GM19025 (cell line): ENCODE results near the gene SMAD5.

Experiments used
- ATAC-seq: cut with Tn5 transposase; IDR thresholded peaks from one replicate; pipeline ENCODE4 v1.9.1; 2021; ENCODE audit warnings: mild to moderate bottlenecking, low read depth, moderate library complexity; ENCODE audit not compliant: unreplicated experiment

The SMAD5 gene

DNA sequence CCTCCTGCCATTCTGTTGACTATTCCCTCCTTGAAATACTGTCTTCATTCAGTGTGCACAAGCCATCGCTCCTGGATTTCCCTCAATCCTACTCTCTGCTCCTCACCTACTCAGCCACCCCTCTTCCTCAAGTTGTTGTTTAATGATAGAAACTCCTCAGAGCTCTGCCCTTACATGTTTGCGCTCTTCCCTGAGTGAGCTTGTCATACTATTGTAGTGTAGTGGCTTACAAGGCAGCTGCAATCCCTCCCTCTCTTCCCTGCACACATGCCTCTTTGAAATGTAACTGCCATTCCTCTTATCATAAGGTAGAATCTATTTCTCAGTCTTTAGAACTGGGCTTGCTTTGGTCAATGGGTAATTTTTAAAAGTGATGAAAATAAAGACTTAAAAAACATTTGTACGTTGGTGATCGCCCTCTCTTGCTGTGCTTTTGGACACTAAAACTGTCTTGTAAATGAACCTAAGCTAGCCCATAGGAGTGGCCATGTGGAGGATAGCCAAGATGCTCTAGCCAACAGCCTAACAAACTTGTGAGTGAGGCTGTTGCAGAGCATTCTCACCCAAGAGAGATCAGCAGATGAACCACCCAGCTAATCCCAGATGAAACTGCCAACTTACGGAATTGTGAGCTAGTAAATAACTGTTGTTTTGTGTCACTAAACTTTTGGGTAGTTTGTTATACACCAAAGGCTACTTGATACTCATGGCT is 18.1 kb upstream of the SMAD5 start:
- no peak for ATAC-seq

DNA sequence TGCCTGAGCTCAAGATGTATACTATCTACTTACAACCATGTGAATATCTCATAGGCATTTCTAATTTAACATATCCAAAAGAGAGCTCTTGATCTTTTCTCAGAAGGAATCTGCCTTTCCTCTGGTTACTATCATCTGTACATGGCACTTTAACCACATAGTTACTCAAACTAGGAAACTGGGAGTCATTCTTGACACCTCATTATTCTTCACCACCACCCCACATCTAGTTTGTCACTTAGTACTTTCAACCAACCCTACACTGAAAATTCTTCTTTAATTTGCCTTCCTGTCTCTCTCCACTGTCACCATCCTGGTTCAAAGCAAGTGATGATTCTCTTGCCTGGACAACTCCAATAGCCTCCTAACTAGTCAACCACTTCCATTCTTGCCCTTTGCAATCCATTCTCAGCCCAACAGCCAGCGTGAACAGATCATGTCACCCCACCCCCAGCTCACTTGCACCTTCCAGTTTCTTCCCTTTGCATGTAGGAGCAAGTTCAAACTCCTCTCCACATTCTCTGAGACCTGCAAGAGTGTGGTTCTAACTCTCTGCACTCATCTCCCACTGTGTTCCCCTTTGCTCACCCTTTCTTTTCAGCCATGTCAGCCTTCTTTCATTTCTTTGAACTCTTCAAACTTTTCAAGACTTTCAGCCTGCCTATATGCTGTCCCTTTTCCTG is 17.3 kb upstream of the SMAD5 start:
- ATAC-seq, result no peak

DNA sequence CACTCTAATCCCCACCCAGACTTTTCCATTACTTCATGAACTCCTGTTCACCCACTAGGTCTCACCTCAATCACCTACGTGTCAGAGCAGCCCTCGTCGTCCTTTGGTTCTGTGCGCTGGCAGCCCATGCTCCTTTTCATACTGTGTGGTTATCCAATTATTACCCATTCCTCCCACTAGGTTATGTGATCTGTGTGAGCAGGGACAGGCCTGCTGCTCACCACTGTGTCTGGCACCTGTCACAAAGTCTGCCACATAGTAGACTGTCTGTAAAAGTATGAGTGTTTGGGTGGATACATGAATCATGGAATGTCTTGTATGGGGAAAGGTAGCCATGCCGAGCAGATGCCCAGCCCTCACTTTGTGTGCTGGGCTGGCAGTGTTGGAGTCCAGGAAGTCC is 12.1 kb upstream of the SMAD5 start:
- ATAC-seq, result no peak

DNA sequence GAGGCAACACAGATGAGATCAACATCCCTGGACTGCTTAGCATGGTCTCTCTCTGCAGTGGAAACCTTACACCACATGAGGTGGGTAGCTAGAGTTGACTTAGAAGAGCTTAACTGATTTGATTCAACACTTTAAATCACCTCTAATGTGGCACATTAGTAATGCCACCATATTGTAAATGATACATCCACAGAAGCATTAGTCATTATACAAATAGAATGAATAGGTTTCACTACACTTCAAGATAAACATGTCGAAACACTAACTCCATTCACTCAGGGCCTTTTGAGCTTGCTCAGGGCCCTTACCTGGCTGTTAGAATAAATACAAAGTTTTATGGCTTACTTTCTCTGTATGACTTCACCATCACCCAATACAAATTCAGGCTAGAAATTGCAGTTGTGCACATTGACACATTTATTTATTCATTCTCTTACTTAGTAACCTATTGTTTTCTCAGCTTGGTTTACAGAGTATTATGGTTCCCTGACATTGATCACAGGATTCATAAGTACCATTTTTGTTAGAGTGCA is 9.3 kb upstream of the SMAD5 start:
- no peak for ATAC-seq

DNA sequence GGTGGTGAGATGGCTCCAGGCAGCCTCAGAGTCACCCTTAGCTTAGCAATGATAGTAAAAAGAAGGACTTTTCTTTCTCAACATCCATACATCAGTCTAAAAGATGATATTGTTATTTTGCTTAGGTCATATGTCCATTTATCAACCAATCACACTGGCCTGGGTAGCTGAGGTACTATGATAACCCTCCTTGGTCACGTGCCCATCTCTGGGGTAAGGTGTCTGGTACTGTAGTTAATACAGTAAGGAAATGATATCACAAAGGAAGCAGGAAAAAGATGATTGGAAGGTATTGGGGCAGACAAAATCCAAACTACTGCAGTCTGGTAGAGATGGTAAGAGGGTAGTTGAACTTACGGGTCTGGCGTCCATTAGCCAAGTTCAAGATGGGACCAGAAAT is 5.1 kb upstream of the SMAD5 start:
- ATAC-seq, result no peak

DNA sequence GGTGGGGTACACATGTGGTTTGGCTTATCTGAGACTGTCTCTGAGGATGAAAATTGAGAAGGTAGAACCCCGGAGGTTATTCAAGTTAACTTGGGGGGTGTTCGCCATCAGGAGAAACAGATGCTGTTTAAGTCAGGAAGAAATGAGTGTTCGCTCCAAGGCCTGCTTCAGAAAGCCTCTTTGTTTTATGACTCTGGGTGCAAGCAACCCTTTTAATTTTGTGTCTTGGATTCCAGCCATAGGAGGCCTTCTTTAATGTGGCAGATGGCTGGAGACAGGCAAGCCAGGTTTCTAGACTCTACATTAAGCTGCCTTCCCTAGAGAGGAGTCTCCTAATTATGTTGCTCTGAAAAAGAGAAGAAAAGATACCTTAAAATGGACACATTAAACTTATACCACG is 4.2 kb upstream of the SMAD5 start:
- ATAC-seq, result no peak

DNA sequence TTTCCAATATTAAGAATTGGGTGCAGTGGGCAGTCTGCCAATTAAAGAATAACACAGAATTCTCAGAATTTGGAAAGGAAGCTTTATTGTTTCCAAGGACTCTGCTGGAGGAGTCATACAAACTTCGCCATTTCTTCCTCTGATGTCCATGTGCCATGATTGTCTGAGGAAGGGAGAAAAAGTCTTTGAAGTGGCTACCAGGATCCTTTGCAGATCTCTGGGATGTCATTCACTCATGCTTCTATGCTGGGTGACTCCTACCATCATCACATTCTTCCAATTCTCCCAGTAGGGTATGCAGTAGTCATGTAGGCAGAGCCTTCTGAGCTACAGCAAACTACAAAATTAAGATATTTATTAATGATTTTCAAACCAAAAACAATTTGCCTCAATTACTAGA is 3.2 kb upstream of the SMAD5 start:
- no peak for ATAC-seq

DNA sequence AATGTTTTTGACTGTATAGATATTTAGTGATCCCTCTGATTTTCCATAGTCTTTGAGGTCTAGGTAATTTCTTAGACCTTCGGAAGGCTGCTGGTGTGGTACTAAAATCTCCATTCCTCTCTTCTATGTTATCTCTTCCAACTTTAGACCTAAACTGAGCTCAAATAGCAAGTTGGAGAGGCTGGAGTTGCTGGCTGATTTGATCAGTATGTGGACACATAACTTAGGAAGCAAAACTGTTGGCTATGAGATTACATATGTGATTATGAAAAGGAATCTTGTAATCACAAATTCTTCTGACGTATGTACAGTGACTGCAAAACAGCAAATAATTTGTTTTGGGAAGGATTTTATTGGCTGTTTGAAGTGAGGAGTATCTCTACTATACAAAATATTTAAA is 2.1 kb upstream of the SMAD5 start:
- no peak for ATAC-seq

DNA sequence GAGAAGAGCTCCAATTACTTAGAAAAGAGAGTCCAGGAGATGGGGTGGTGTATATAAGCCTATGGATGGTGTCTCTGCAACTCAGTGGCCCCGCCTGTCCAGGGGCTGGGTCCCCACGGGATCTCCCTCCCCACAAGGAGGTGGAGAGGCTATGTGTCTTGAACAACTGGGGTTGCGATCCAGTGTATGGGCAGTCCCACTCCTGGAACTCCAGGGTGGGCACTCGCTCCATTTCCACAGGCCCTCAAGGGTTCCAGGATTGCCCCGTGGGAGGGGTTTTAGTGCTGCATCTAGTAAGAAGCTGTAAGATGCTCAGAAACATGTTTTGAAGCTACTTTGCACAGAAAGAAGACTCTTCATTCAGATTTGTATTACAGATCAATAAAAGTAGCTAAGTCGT is 558 bp upstream of the SMAD5 start:
- ATAC-seq, result no peak

DNA sequence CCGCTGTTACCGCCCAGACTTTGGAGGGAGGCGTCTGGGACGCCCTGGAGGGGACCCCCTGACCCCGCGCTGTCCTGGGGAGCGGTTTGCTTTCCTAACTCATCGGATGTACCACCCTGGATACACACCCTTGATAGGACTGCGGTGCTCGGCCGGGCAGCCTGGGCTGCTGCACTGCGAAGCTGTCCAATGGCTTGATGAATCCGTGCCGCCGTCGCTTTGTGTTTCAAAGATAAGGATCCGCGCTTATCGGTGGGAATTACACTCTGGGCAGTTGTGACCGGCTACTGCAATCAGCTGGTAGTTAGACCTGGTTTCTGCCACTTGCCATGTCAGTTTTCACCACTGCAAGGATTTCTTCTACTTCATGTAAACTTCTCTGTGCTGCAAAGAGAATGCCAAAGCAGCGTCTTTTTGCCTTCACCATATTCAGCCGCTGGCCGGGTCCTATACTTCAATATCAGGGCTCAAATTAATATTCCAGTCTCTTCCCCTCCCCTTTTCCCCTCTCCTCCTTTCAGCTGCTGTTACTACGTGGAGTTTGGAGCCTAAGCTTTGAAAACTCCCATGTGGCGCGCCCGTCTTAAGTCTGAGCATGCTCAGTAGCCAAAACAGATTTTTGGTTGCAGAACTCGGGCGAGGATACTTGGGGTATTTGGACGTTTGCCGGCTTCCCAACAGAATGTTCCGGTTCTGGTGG is 727 bp downstream of the SMAD5 start:
- ATAC-seq, result peak; percentile 24

DNA sequence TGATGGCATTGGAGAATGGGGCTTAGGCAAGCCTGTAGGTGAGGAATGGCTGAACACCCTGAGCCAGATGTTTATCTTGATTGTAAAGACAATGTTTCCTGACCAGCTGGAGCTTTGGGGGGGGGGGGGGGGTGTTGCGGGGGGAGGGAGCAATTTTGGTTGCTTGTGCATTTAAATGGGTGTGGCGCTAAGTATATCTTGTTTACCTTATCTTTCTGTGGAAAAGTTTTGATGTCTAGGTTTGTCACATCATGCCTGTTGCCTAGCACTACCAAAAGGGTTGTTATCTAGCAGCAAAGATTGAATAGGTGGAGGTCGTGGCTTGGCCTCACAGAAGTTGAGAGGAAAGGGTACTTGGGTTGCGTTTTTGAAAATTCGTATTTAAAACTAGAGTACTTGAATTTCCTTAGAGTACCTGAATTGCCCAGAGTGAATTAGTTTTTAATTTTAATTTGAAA is 1.3 kb downstream of the SMAD5 start:
- no peak for ATAC-seq

DNA sequence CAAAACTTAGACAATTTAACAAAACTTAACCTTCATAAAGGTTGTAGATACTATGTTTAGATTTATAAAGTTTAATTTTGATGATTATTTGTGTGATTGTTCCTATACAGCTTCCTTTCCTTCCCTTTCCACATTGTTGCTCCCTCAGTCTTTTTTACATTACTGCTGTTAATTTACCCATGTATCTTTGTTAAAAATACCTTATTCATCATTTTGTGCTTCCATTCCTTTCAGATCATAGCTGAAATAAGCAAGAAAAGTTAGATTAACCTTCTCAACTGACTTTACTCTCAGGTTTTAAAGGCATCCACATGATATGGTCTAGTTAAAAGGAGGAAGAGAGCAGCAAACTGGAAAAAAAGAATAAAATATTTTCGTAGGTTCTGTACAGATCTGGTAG is 2.0 kb downstream of the SMAD5 start:
- ATAC-seq, result no peak

DNA sequence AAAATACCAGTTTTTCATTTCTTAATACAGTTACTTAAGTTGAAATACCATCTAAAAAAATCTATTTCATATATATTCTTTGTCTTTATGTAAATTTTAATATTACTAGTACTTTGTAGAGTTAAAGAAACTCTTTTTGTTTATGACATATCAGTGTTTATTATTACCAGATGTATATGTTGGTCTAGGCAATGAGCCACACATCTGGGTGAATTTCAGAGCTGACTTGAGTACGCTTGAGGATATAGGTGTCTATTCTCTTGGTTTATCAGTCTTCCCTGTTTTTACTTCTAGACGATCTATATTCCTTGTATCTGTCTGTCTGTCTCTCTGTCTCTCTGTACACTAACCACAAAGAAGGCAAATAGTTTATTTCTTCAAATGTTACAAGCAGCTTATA is 2.9 kb downstream of the SMAD5 start:
- ATAC-seq, result no peak

DNA sequence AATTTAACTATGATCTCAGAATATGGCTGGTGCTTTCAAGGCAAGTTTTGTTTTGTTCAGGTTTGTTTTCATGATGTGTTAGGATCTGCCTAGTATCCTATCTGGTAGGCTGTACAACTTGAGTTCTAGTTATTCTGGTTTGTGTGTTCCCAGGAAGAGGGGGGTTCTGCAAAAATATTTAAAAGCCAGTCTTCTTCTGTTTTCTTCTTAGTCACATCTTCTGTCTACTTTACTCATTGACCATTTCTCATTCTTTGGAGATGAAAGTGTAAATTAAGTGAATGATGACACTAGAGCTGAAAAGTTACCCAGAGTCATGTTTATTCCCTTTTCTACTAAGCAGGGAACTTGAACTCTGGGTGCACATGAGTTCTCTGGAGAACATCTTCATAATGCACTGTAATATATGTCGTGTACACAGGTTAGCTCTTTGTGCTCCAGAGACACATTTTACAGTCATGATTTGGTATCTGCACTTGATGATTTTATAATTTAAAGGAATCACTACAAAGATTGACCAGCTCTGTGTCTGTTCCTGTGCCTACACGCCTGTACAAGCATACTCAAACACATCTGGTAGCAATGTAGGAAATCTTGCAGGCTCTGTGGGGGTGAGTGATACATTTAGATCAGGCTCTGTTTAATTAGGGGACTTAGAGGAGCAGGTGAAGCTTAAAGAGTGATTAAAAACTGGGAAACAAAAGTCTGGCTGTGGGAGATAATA is 5.0 kb downstream of the SMAD5 start:
- ATAC-seq, result no peak

DNA sequence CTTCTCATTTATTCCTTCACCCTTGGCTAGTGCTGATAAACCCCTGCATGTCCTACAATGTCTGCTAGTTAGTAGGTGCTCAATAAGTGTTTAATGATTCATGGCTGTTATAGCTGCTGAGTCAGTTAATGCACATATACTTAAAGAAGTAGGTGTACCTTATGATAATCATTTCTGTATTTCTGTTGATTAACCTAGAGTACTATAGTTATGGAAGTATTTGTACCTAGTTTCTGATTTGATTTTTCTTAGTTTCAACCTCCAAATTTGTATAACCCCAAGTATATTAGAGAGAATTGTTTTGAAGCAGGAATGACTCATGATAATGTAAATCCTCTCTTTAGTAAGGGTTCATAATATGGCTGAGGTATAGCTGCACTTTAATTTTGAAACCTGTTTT is 8.9 kb downstream of the SMAD5 start:
- ATAC-seq, result peak; percentile 60

DNA sequence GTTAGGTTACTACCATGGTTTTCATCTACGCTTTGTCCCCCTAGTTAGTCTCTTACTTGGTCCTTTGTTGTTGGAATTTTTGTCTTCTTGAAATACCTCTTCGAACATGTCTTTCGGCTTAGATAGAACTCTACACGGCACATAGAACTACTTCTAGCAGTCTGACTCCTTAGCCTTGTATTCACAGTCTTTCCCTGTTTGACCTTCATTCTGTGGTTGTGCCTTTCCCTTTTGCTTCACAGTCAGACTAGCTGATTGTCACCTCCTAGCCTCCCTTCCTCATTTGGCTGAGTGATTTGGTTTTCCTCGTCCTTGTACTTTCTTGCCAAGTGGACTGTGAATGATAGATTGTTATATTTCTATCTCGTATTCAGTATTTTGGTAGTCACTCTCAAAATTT is 10.7 kb downstream of the SMAD5 start:
- ATAC-seq, result no peak

DNA sequence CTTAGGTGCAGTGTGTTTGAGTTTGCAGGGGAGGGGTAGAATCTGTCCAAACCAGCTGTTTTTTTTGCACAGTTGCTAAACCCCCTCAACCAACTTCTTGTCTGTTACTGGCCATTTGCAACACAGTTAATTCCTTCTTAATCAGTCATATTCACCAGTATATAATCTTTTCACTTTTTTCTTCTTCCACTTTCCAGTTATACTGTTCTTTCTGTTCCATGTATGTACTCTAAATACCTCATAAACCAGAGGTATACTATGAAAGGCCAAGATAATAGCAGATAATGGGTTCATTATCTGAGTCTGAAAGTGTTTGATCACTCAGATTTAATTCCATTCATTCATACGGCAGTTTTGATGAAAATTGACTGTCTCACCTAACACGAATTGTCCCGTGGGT is 11.1 kb downstream of the SMAD5 start:
- ATAC-seq, result no peak

DNA sequence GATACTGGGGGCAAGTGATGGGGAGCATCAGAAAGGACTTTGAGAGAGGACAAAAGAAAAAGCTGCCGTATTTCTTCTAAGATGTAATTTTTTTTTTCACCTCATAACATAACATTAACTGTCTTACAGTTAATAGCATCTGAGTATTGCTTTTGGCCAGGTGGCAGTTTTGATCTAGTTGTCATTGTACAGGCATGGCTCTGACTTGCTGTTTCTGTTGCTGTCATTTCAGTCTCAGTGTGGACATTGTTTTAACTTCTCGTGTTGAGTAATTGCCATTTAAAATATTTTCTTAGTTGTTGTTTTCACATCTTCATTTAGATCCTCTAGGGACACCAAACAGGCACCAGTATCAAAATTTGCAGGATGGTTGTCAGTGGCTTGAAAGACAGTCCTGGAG is 12.4 kb downstream of the SMAD5 start:
- peak; percentile 59 for ATAC-seq

DNA sequence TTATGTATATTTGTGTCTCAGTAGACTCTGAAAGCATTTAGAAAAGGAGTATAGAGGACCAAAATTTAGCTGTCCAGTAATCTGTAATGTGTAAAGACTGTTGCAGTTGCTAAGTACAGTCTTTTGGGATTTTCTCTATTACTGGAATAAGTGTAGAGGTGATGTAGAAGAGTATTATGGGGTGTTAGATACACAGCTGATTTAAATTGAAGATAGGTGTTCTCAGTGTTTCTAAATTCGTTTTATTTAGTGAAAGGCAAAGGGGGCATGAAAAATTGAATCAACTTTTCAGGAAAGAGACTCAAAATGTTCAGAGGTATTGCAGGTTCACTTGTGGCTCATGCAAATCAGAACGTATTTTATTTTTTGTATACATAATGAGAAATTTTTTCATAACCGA is 13.6 kb downstream of the SMAD5 start:
- ATAC-seq, result no peak

DNA sequence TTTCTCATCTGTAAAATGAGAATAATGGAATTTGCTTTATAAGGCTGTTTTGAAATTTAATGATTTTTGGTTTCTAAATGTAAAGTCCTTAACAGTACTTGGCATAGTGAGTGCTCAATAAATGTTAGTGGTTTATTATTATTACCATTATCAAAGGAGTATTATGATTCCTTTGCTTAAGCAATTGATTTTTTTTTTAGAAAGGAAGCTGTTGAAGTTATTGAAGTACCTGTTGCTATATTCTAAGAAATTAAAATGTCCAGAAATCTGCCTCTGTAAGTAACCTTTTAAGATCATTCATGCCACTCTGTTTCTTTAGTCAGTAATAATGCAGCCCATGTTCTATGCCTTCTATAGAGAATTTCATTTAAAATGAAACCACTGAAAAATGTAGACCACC is 15.0 kb downstream of the SMAD5 start:
- ATAC-seq, result no peak

DNA sequence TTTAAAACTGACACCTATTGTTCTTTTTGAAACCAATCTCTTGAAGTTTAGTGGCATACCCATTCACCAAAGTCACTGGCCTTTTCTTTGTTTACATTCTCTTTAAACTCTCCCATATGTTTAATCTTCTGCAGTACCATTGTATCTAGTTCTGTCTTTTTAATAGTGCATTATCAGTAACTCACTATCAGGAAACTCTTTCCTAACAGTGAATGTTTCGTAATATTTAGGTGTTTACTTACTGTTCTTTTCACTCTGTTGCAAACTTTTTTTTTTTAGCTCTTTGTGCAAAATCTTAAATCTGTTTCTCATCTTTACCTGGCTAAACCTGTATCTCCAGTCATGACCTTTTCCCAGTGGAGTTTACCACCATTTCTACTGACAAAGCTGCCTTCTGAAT is 17.2 kb downstream of the SMAD5 start:
- ATAC-seq, result no peak
